HCT116 (cell line): Measurements from ENCODE around the gene POLK. TPM values are rescaled to one million over a fixed set of nuclear protein-coding genes. Genes with fewer than 3 reads are reported as not detected.
"Not testable (repeated sequence)": the region's sequence is repeated elsewhere in the genome, so short reads cannot be mapped to it uniquely, and the experiment has no call there.

Experiments used
- ATAC-seq: fragments of 200-7000 bp; cut with Tn5 transposase; 2 replicates; pipeline ENCODE4 v1.9.1; 2020; ENCODE audit warnings: mild to moderate bottlenecking, moderate library complexity
- BruUV-seq: library from RNA; stranded (reverse); fragments of 400-500 nt; replicated peaks from 2 replicates; lab custom pipeline; 2021; lab: Mats Ljungman, UMichigan
- CTCF ChIA-PET: fragments of 300-600 bp; sonication (Branson Sonifier 250); formaldehyde crosslinking; loops from one replicate; lab custom pipeline; 2021; ENCODE audit warnings: antibody characterized with exemption; lab: Charles Lee
- POLR2A ChIA-PET: fragments of 300-600, 350-600 bp; sonication (Branson Sonifier 250); formaldehyde crosslinking; loops from one replicate; lab custom pipeline; 2021; ENCODE audit warnings: antibody characterized with exemption; lab: Charles Lee
- RAD21 ChIA-PET, 2 experiments: fragments of 300-600 bp; sonication (Branson Sonifier 250); formaldehyde crosslinking; loops; one replicate each; lab custom pipeline; 2023; ENCODE audit warnings: low total read pairs in 2 of 2; ENCODE audit not compliant: uncharacterized antibody in 2 of 2, unreplicated experiment in 2 of 2, low non-redundant PET in 1 of 2; lab: Charles Lee
- DNase-seq: peaks from one replicate; pipeline ENCODE4 v3.0.0-alpha.2; 2010; ENCODE audit warnings: low read depth, low spot score
- H2AFZ ChIP-seq: fragments of 200-600 bp; shearing (Covaris generic), sonication (generic); 2 replicates; pipeline ENCODE4 v1.6.1; 2017; ENCODE audit warnings: low read depth, mixed run types, mixed read lengths, antibody characterized with exemption, low read length; ENCODE audit not compliant: poor library complexity, severe bottlenecking
- H3K27ac ChIP-seq: 2 replicates; pipeline ENCODE4 v1.5.1; 2012; ENCODE audit warnings: low read depth, low read length
- H3K27me3 ChIP-seq: fragments of 200-600 bp; sonication (generic); 2 replicates; pipeline ENCODE4 v1.6.1; 2016; ENCODE audit warnings: mixed run types, low read length, mixed read lengths; ENCODE audit not compliant: insufficient read depth
- H3K36me3 ChIP-seq, 2 experiments: fragments of 200-500 bp in 1 of 2; fragments of 200-600 bp in 1 of 2; sonication (Bioruptor generic) in 1 of 2; sonication (generic) in 1 of 2; 2 replicates each; pipeline versions ENCODE4 v1.5.1 to v1.6.1; 2014 to 2016; ENCODE audit warnings: low read length in 2 of 2, inconsistent platforms in 1 of 2, mixed read lengths in 1 of 2, mixed run types in 1 of 2; ENCODE audit not compliant: insufficient read depth in 2 of 2, control insufficient read depth in 1 of 2
- H3K4me1 ChIP-seq, 2 experiments: fragments of 200-600 bp in 1 of 2; sonication (generic) in 1 of 2; 2 replicates each; pipeline versions ENCODE4 v1.5.1 to v1.6.1; 2012 to 2017; ENCODE audit warnings: low read length in 2 of 2, inconsistent platforms in 1 of 2, mild to moderate bottlenecking in 1 of 2, mixed read lengths in 1 of 2, mixed run types in 1 of 2, moderate library complexity in 1 of 2; ENCODE audit not compliant: insufficient read depth in 2 of 2, control insufficient read depth in 1 of 2
- H3K4me2 ChIP-seq: fragments of 200-600 bp; sonication (generic); 2 replicates; pipeline ENCODE4 v1.6.1; 2017; ENCODE audit warnings: mixed run types, low read length, mixed read lengths
- H3K4me3 ChIP-seq, 2 experiments: fragments of 200-600 bp in 1 of 2; sonication (generic) in 1 of 2; replicated peaks in 1 of 2; 2 replicates each; pipeline ENCODE4 v1.5.1; 2011 to 2016; ENCODE audit warnings: low read length in 2 of 2, control low read depth in 1 of 2, low read depth in 1 of 2, mild to moderate bottlenecking in 1 of 2, mixed read lengths in 1 of 2, mixed run types in 1 of 2
- H3K79me2 ChIP-seq: fragments of 200-600 bp; sonication (generic); 2 replicates; pipeline ENCODE4 v1.6.1; 2017; ENCODE audit warnings: mild to moderate bottlenecking, mixed run types, low read length, moderate library complexity, mixed read lengths; ENCODE audit not compliant: insufficient read depth
- H3K9ac ChIP-seq: fragments of 200-600 bp; sonication (generic); 2 replicates; pipeline ENCODE4 v1.6.1; 2016; ENCODE audit warnings: low read length, mixed read lengths
- H3K9me2 ChIP-seq: fragments of 200-600 bp; sonication (generic), shearing (Covaris generic); 2 replicates; pipeline ENCODE4 v1.6.1; 2017; ENCODE audit warnings: mixed run types, mild to moderate bottlenecking, moderate library complexity; ENCODE audit not compliant: insufficient read depth
- H3K9me3 ChIP-seq, 2 experiments: fragments of 200-500 bp in 1 of 2; fragments of 200-600 bp in 1 of 2; sonication (Bioruptor generic) in 1 of 2; sonication (generic) in 1 of 2; 2 replicates each; pipeline ENCODE4 v1.6.1; 2014 to 2017; ENCODE audit warnings: low read length in 2 of 2, mixed read lengths in 2 of 2, inconsistent platforms in 1 of 2, low read depth in 1 of 2, mild to moderate bottlenecking in 1 of 2, mixed run types in 1 of 2, moderate library complexity in 1 of 2; ENCODE audit not compliant: control insufficient read depth in 1 of 2, insufficient read depth in 1 of 2
- H4K20me1 ChIP-seq: fragments of 200-600 bp; sonication (generic), shearing (Covaris generic); 2 replicates; pipeline ENCODE4 v1.6.1; 2017; ENCODE audit warnings: mixed run types, mild to moderate bottlenecking, moderate library complexity; ENCODE audit not compliant: insufficient read depth
- CEBPB ChIP-seq: IDR thresholded peaks from 2 replicates; pipeline ENCODE4 v1.6.1; 2012; ENCODE audit warnings: low read depth
- EGR1 ChIP-seq: IDR thresholded peaks from 2 replicates; pipeline ENCODE4 v1.6.1; 2012; ENCODE audit warnings: low read depth
- ELF1 ChIP-seq: IDR thresholded peaks from 2 replicates; pipeline ENCODE4 v1.6.1; 2012; ENCODE audit warnings: low read depth, borderline replicate concordance
- EZH2phosphoT487 ChIP-seq: fragments of 200-600 bp; IDR thresholded peaks from 2 replicates; pipeline ENCODE4 v1.6.1; 2018; ENCODE audit warnings: antibody characterized with exemption, borderline replicate concordance
- JUND ChIP-seq: IDR thresholded peaks from 2 replicates; pipeline ENCODE4 v1.6.1; 2012
- RAD21 ChIP-seq: IDR thresholded peaks from 2 replicates; pipeline ENCODE4 v1.6.1; 2012; ENCODE audit warnings: low read depth, mild to moderate bottlenecking
- intact Hi-C: fragments of 100-400 bp; cut with micrococcal nuclease; formaldehyde crosslinking; loops from 2 replicates; pipeline ENCODE4 v1.10.0; 2022
- total RNA-seq: library from RNA; stranded (reverse); gene quantifications from one replicate; pipeline ENCODE4 v1.2.1, GENCODE V29; 2021; ENCODE audit not compliant: unreplicated experiment
- TF ChIP-seq, protein P1 (sequence below), 3 experiments: fragments of 200-600 bp in 1 of 3; sonication (generic) in 1 of 3; IDR thresholded peaks in 2 of 3; conservative IDR thresholded peaks in 1 of 3; 2 replicates each; pipeline ENCODE4 v1.5.1; 2012 to 2017; ENCODE audit warnings: low read depth in 2 of 3, low read length in 2 of 3, antibody characterized with exemption in 1 of 3, borderline replicate concordance in 1 of 3, control low read depth in 1 of 3, mild to moderate bottlenecking in 1 of 3, mixed read lengths in 1 of 3, mixed run types in 1 of 3, moderate library complexity in 1 of 3; ENCODE audit not compliant: insufficient read depth in 1 of 3
- TF ChIP-seq, protein P2 (sequence below): IDR thresholded peaks from 2 replicates; pipeline ENCODE4 v1.6.1; 2012; ENCODE audit warnings: low read depth

Gene POLK
- total RNA-seq, 1 experiment from 2014 or later, result 17.3 TPM

DNA sequence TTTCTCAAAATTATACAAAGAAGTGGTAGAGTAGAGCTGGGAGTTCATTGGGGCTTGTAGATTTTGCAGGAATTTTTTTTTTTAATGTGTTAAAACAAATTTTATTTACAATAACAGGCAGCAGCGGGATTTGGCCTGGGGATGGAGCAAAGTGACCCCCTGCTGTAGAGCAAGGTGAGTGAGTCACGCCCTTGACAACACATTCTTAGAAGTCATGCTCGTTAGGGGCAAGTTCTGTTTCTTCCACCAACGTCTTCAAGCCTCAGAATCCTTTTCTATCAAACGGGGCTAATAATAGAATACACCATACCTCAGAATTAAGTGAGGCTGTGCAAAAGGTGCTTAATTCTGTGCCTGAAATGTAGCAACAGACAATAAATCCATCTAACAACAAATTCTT is 98.5 kb downstream of the POLK start (continued):
- TF ChIP-seq, protein P1, sequence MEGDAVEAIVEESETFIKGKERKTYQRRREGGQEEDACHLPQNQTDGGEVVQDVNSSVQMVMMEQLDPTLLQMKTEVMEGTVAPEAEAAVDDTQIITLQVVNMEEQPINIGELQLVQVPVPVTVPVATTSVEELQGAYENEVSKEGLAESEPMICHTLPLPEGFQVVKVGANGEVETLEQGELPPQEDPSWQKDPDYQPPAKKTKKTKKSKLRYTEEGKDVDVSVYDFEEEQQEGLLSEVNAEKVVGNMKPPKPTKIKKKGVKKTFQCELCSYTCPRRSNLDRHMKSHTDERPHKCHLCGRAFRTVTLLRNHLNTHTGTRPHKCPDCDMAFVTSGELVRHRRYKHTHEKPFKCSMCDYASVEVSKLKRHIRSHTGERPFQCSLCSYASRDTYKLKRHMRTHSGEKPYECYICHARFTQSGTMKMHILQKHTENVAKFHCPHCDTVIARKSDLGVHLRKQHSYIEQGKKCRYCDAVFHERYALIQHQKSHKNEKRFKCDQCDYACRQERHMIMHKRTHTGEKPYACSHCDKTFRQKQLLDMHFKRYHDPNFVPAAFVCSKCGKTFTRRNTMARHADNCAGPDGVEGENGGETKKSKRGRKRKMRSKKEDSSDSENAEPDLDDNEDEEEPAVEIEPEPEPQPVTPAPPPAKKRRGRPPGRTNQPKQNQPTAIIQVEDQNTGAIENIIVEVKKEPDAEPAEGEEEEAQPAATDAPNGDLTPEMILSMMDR (IDR thresholded peaks at IDR 0.05 in 2 of 3, conservative IDR thresholded peaks at IDR 0.05 in 1 of 3; ENCODE audit: borderline replicate concordance in 1 of 3, insufficient read depth in 1 of 3, low read depth in 2 of 3, low read length in 2 of 3), result no peak

DNA sequence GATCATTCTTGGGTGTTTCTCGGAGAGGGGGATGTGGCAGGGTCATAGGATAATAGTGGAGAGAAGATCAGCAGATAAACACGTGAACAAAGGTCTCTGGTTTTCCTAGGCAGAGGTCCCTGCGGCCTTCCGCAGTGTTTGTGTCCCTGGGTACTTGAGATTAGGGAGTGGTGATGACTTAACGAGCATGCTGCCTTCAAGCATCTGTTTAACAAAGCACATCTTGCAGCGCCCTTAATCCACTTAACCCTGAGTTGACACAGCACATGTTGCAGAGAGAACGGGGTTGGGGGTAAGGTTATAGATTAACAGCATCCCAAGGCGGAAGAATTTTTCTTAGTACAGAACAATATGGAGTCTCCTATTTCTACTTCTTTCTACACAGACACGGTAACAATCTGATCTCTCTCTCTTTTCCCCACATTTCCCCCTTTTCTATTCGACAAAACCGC is 99.2 kb downstream of the POLK start:
- H3K9ac ChIP-seq, H3K4me1 ChIP-seq, H3K9me2 ChIP-seq, H3K27me3 ChIP-seq, CTCF ChIA-PET, ATAC-seq, H4K20me1 ChIP-seq, H3K4me2 ChIP-seq, H3K79me2 ChIP-seq, H3K27ac ChIP-seq, H3K36me3 ChIP-seq, DNase-seq, H3K9me3 ChIP-seq, POLR2A ChIA-PET, RAD21 ChIA-PET, H3K4me3 ChIP-seq, intact Hi-C loops, BruUV-seq, H2AFZ ChIP-seq: not testable (repeated sequence)

DNA sequence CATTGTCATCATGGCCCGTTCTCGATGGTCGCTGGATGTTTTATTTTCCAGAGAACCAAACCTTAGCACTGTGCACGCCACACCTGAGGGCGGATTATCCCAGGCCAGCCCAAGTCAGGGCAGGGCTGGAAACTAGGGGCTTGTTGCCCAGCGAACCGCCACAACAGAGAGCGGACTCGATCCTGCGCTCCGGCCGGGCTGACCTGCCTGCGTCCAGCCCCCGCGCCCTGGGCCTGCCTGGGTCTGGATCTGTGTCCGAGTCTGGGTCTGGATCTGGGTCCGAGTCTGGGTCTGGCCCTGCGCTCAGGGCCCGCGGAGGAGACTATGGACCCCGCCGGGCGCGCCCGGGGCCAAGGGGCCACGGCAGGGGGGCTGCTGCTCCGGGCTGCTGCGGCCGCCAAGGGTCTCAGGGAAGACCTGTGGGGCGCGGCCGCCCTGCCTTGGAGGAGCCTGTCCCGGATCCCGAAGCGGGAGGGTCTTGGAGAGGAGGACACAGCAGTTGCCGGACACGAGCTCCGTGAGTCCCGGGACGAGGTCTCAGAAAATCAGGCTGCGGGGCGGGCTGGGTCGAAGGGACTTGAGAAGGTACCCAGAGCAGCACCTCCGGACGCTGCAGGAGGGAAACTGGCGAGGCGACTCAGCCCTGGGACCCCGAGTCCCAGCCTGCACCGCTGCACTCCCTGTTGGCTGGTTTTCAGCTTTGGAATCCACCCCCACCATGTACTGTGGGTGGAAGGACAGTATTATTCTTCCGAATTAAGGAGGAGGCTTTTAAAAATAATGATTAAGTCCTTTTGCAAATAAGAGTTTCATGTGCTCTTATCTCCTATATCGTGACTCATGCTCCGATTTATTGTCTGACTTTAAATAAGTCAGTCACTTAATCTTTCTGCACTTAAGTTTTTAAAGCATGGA is 99.9 kb downstream of the POLK start, which contains the start of gene ANKDD1B:
Gene ANKDD1B (plus strand): TSS at position 143 of the 915 bp plus-strand sequence. CDS start 182 bp downstream, at position 325.
- Histone ChIP-seq H3K9me3 (no peaks in the 10 kb centered on the region), H3K27me3 (no peaks in the 10 kb centered on the region), H3K36me3 (no peaks in the 10 kb centered on the region), H3K9ac (no peak within 1 kb of the TSS), H3K4me3 (no peak within 1 kb of the TSS), H3K27ac (no peak within 1 kb of the TSS), H3K4me2 (no peak within 1 kb of the TSS), H4K20me1 (no peaks in the 10 kb centered on the region), H3K79me2 (no peaks in the 10 kb centered on the region), H2AFZ (no peak within 1 kb of the TSS), H3K9me2 (no peaks in the 10 kb centered on the region), H3K4me1 (no peaks in the 10 kb centered on the region)
- ChIA-PET CTCF (no interaction called here), RAD21 (no interaction called here), POLR2A (no interaction called here)
- intact Hi-C loops, result no loop called here
- TF ChIP-seq, protein P2, sequence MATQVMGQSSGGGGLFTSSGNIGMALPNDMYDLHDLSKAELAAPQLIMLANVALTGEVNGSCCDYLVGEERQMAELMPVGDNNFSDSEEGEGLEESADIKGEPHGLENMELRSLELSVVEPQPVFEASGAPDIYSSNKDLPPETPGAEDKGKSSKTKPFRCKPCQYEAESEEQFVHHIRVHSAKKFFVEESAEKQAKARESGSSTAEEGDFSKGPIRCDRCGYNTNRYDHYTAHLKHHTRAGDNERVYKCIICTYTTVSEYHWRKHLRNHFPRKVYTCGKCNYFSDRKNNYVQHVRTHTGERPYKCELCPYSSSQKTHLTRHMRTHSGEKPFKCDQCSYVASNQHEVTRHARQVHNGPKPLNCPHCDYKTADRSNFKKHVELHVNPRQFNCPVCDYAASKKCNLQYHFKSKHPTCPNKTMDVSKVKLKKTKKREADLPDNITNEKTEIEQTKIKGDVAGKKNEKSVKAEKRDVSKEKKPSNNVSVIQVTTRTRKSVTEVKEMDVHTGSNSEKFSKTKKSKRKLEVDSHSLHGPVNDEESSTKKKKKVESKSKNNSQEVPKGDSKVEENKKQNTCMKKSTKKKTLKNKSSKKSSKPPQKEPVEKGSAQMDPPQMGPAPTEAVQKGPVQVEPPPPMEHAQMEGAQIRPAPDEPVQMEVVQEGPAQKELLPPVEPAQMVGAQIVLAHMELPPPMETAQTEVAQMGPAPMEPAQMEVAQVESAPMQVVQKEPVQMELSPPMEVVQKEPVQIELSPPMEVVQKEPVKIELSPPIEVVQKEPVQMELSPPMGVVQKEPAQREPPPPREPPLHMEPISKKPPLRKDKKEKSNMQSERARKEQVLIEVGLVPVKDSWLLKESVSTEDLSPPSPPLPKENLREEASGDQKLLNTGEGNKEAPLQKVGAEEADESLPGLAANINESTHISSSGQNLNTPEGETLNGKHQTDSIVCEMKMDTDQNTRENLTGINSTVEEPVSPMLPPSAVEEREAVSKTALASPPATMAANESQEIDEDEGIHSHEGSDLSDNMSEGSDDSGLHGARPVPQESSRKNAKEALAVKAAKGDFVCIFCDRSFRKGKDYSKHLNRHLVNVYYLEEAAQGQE, result no peak
- TF ChIP-seq ELF1 (no peak), RAD21 (no peak), JUND (no peak), EZH2phosphoT487 (no peak), EGR1 (no peak), CEBPB (no peak)
- ATAC-seq (no peak), DNase-seq (no peak)
- BruUV-seq, result no TSS peak
